Loucy (cell line): Measurements from ENCODE around the gene TECPR2.

Experiments used
- H2AFZ ChIP-seq: fragments of 200-600 bp; sonication (generic); 2 replicates; pipeline ENCODE4 v1.6.0; 2016; ENCODE audit warnings: antibody characterized with exemption, mild to moderate bottlenecking, low read length, moderate library complexity
- H3F3A ChIP-seq: fragments of 200-600 bp; 2 replicates; pipeline ENCODE4 v1.6.0; 2016; ENCODE audit warnings: antibody characterized with exemption, low read depth, mild to moderate bottlenecking
- H3K27me3 ChIP-seq: fragments of 200-600 bp; sonication (generic); 2 replicates; pipeline ENCODE4 v1.6.1; 2014; ENCODE audit warnings: low read length, mild to moderate bottlenecking; ENCODE audit not compliant: insufficient read depth, poor library complexity, severe bottlenecking
- H3K36me3 ChIP-seq: fragments of 200-600 bp; sonication (generic); 2 replicates; pipeline ENCODE4 v1.6.1; 2016; ENCODE audit warnings: low read length; ENCODE audit not compliant: insufficient read depth
- H3K4me1 ChIP-seq: fragments of 200-600 bp; sonication (generic); 2 replicates; pipeline ENCODE4 v1.5.1; 2014; ENCODE audit warnings: low read length, mild to moderate bottlenecking; ENCODE audit not compliant: insufficient read depth, poor library complexity, severe bottlenecking
- H3K4me2 ChIP-seq: fragments of 200-600 bp; sonication (generic); 2 replicates; pipeline ENCODE4 v1.6.0; 2014; ENCODE audit warnings: antibody characterized with exemption, low read length, low read depth, mild to moderate bottlenecking; ENCODE audit not compliant: poor library complexity, severe bottlenecking
- H3K4me3 ChIP-seq: fragments of 200-600 bp; sonication (generic); 2 replicates; pipeline ENCODE4 v1.5.1; 2014; ENCODE audit warnings: low read length, mild to moderate bottlenecking, mixed read lengths; ENCODE audit not compliant: poor library complexity, severe bottlenecking
- H3K79me2 ChIP-seq: fragments of 200-600 bp; sonication (generic); 2 replicates; pipeline ENCODE4 v1.6.1; 2014; ENCODE audit warnings: low read length; ENCODE audit not compliant: insufficient read depth
- H3K9ac ChIP-seq: fragments of 200-600 bp; sonication (generic); 2 replicates; pipeline ENCODE4 v1.6.0; 2014; ENCODE audit warnings: mild to moderate bottlenecking, low read depth, low read length, moderate library complexity; ENCODE audit not compliant: poor library complexity, severe bottlenecking
- H3K9me2 ChIP-seq: fragments of 200-600 bp; sonication (generic); replicated peaks from 2 replicates; pipeline ENCODE4 v1.6.1; 2016; ENCODE audit warnings: low read depth, low read length, mixed read lengths
- H3K9me3 ChIP-seq: fragments of 200-600 bp; sonication (generic); 2 replicates; pipeline ENCODE4 v1.6.1; 2014; ENCODE audit warnings: mild to moderate bottlenecking, antibody characterized with exemption, low read length, low read depth; ENCODE audit not compliant: insufficient read depth
- H4K20me1 ChIP-seq: fragments of 200-600 bp; sonication (generic); 2 replicates; pipeline ENCODE4 v1.6.0; 2014; ENCODE audit warnings: antibody characterized with exemption, low read length, mild to moderate bottlenecking; ENCODE audit not compliant: insufficient read depth, poor library complexity, severe bottlenecking
- CTCF ChIP-seq: fragments of 200-600 bp; sonication (generic); conservative IDR thresholded peaks from 2 replicates; pipeline ENCODE4 v1.5.1; 2014; ENCODE audit warnings: mild to moderate bottlenecking, antibody characterized with exemption, low read length
- EZH2phosphoT487 ChIP-seq: fragments of 200-600 bp; IDR thresholded peaks from 2 replicates; pipeline ENCODE4 v1.6.1; 2018; ENCODE audit warnings: antibody characterized with exemption, mild to moderate bottlenecking, moderate library complexity, borderline replicate concordance

TECPR2 gene

DNA sequence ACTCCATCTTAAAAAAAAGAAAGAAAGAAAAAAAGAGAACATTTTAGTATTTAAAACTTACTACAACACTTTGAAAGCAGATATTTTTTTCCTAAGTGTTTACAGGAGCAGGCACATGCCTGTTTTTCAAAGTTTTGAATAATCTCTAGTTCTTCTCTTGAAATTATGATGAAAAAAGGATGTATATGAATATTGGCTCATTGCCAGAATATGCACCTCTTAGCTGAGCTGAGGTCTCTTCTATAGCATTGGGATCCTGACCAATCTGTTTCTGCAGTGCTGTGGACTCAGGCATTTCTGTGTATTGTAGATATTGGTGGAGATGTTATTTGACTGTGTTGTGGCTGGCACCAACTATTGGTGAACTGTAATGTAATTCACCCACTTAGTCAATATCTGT lies 15.0 kb downstream of the TECPR2 start:
- no peaks in the 10 kb centered on the region for H3K36me3 ChIP-seq
- H3K4me1 ChIP-seq = no peaks in the 10 kb centered on the region
- H3K9me3 ChIP-seq = no peaks in the 10 kb centered on the region
- TF ChIP-seq CTCF (no peak), EZH2phosphoT487 (no peak)
- H3F3A ChIP-seq = no peaks in the 10 kb centered on the region
- H4K20me1 ChIP-seq = no peaks in the 10 kb centered on the region
- H3K79me2 ChIP-seq = no peaks in the 10 kb centered on the region
- H3K9ac ChIP-seq = no peak overlapping the region
- no peaks in the 10 kb centered on the region for H3K9me2 ChIP-seq
- no peak overlapping the region for H2AFZ ChIP-seq
- H3K27me3 ChIP-seq = no peaks in the 10 kb centered on the region
- H3K4me3 ChIP-seq = no peak overlapping the region
- no peak overlapping the region for H3K4me2 ChIP-seq

- TF ChIP-seq CTCF = no peak
- no peak for TF ChIP-seq EZH2phosphoT487
- Histone ChIP-seq H3K9me3 (no peaks in the 10 kb centered on the region), H3K79me2 (no peaks in the 10 kb centered on the region), H3F3A (no peaks in the 10 kb centered on the region), H3K4me3 (no peak overlapping the region), H2AFZ (no peak overlapping the region), H3K4me1 (no peaks in the 10 kb centered on the region), H3K9me2 (no peaks in the 10 kb centered on the region), H3K9ac (no peak overlapping the region), H3K36me3 (no peaks in the 10 kb centered on the region), H3K27me3 (no peaks in the 10 kb centered on the region), H3K4me2 (no peak overlapping the region), H4K20me1 (no peaks in the 10 kb centered on the region)
Measured at GRCh38 chr14:102378830-102379229, 16.1 kb downstream of the TECPR2 start.

DNA sequence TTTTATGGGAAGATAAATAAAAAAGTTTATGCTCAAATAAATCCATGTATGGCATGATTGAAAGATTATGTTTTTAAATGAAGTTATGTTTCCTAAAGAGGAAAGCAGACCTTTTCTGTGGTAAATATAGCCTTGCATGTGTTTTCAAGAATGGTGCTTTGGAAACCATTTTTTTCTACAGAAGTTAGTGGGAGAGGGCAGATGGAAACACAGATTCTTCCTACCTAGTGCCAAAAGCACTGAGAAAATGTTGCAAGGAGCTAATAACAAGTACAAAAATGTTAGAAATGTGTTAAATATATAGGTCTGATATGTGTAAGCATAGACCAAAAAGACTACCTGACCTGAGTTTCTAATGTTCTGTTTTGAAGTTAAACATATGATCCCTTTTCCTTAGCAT lies 24.3 kb downstream of the TECPR2 start:
- no peaks in the 10 kb centered on the region for H3K36me3 ChIP-seq
- no peaks in the 10 kb centered on the region for H3F3A ChIP-seq
- H3K27me3 ChIP-seq = no peaks in the 10 kb centered on the region
- no peaks in the 10 kb centered on the region for H3K9me3 ChIP-seq
- no peaks in the 10 kb centered on the region for H4K20me1 ChIP-seq
- H3K79me2 ChIP-seq = no peaks in the 10 kb centered on the region
- no peak overlapping the region for H2AFZ ChIP-seq
- no peak overlapping the region for H3K9ac ChIP-seq
- H3K4me1 ChIP-seq = no peaks in the 10 kb centered on the region
- no peaks in the 10 kb centered on the region for H3K9me2 ChIP-seq
- no peak overlapping the region for H3K4me3 ChIP-seq
- no peak for TF ChIP-seq EZH2phosphoT487
- no peak for TF ChIP-seq CTCF
- H3K4me2 ChIP-seq = no peak overlapping the region
